ENCODE data around the gene FOXP3. TPM values are rescaled to one million over a fixed set of nuclear protein-coding genes. Genes with fewer than 3 reads are reported as not detected.

The FOXP3 gene
- total RNA-seq, 1 experiment from 2014 or later: 0.15 TPM

DNA sequence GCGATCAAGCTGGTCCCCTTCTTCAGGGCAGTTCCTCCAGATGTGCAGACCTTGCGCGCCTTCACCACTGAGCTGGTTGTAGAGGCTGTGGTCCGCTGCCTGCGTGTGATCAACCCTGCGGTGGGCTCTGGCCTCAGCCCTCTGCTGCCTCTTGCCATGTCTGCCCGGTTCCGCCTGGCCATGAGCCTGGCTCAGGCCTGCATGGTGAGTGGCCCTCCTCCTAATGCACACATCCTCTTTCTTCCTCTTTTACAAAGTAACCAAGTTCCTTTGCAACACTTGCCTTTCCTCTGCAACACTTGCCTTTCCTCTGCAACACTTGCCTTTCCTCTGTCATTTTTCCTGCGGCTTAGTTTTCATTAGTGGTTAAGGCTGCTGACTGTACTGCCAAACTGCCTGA lies 27.4 kb downstream of the FOXP3 start:
- Histone ChIP-seq H3K27ac (ENCODE audit: low read depth, low read length) (no peak overlapping the region), H3K79me2 (ENCODE audit: insufficient read depth, low read length) (no peaks in the 10 kb centered on the region), H3K9me2 (ENCODE audit: insufficient read depth) (no peaks in the 10 kb centered on the region), H3K9me3 (ENCODE audit: control insufficient read depth in 1 of 2, insufficient read depth in 1 of 2, low read depth in 1 of 2, low read length in 2 of 2) (no peaks in the 10 kb centered on the region), H2AFZ (ENCODE audit: low read depth, low read length, poor library complexity, severe bottlenecking) (no peak overlapping the region), H3K27me3 (ENCODE audit: insufficient read depth, low read length) (no peaks in the 10 kb centered on the region), H3K4me3 (replicated peaks in 1 of 2; ENCODE audit: low read depth in 1 of 2, low read length in 2 of 2) (no peak overlapping the region), H3K36me3 (ENCODE audit: control insufficient read depth in 1 of 2, insufficient read depth in 2 of 2, low read length in 2 of 2) (no peaks in the 10 kb centered on the region), H4K20me1 (ENCODE audit: insufficient read depth) (no peaks in the 10 kb centered on the region), H3K4me1 (ENCODE audit: control insufficient read depth in 1 of 2, insufficient read depth in 2 of 2, low read length in 2 of 2) (no peaks in the 10 kb centered on the region), H3K4me2 (ENCODE audit: low read length) (no peak overlapping the region), H3K9ac (ENCODE audit: low read length) (no peak overlapping the region)
- ATAC-seq (no peak), DNase-seq (ENCODE audit: low read depth, low spot score) (no peak)
- ChIA-PET CTCF (no interaction called here), POLR2A (no interaction called here), RAD21 (ENCODE audit: low non-redundant PET in 1 of 2, low total read pairs in 2 of 2, uncharacterized antibody in 2 of 2, unreplicated experiment in 2 of 2) (no interaction called here)
- BruUV-seq (replicated peaks): no TSS peak
- TF ChIP-seq CEBPB (IDR thresholded peaks at IDR 0.05; ENCODE audit: low read depth) (no peak), ELF1 (IDR thresholded peaks at IDR 0.05; ENCODE audit: borderline replicate concordance, low read depth) (no peak), POLR2A (IDR thresholded peaks at IDR 0.05; ENCODE audit: borderline replicate concordance, extremely low read depth, insufficient read depth, insufficient read length) (no peak), RAD21 (IDR thresholded peaks at IDR 0.05; ENCODE audit: low read depth) (no peak), ATF3 (IDR thresholded peaks at IDR 0.05) (no peak), EZH2 (IDR thresholded peaks at IDR 0.05) (no peak), JUND (IDR thresholded peaks at IDR 0.05) (no peak), SP1 (IDR thresholded peaks at IDR 0.05; ENCODE audit: low read depth) (no peak), ZNF274 (IDR thresholded peaks at IDR 0.05; ENCODE audit: low read depth, low read length) (no peak), MAX (IDR thresholded peaks at IDR 0.05) (no peak), FOSL1 (IDR thresholded peaks at IDR 0.05; ENCODE audit: low read depth) (no peak), YY1 (IDR thresholded peaks at IDR 0.05; ENCODE audit: extremely low read depth, insufficient replicate concordance, low read depth, low read length) (no peak), ZFX (IDR thresholded peaks at IDR 0.05) (no peak), POLR2AphosphoS5 (IDR thresholded peaks at IDR 0.05; ENCODE audit: low read depth, low read length) (no peak)
- TF ChIP-seq, protein P1, sequence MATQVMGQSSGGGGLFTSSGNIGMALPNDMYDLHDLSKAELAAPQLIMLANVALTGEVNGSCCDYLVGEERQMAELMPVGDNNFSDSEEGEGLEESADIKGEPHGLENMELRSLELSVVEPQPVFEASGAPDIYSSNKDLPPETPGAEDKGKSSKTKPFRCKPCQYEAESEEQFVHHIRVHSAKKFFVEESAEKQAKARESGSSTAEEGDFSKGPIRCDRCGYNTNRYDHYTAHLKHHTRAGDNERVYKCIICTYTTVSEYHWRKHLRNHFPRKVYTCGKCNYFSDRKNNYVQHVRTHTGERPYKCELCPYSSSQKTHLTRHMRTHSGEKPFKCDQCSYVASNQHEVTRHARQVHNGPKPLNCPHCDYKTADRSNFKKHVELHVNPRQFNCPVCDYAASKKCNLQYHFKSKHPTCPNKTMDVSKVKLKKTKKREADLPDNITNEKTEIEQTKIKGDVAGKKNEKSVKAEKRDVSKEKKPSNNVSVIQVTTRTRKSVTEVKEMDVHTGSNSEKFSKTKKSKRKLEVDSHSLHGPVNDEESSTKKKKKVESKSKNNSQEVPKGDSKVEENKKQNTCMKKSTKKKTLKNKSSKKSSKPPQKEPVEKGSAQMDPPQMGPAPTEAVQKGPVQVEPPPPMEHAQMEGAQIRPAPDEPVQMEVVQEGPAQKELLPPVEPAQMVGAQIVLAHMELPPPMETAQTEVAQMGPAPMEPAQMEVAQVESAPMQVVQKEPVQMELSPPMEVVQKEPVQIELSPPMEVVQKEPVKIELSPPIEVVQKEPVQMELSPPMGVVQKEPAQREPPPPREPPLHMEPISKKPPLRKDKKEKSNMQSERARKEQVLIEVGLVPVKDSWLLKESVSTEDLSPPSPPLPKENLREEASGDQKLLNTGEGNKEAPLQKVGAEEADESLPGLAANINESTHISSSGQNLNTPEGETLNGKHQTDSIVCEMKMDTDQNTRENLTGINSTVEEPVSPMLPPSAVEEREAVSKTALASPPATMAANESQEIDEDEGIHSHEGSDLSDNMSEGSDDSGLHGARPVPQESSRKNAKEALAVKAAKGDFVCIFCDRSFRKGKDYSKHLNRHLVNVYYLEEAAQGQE (IDR thresholded peaks at IDR 0.05; ENCODE audit: low read depth): no peak
- TF ChIP-seq, protein P2, sequence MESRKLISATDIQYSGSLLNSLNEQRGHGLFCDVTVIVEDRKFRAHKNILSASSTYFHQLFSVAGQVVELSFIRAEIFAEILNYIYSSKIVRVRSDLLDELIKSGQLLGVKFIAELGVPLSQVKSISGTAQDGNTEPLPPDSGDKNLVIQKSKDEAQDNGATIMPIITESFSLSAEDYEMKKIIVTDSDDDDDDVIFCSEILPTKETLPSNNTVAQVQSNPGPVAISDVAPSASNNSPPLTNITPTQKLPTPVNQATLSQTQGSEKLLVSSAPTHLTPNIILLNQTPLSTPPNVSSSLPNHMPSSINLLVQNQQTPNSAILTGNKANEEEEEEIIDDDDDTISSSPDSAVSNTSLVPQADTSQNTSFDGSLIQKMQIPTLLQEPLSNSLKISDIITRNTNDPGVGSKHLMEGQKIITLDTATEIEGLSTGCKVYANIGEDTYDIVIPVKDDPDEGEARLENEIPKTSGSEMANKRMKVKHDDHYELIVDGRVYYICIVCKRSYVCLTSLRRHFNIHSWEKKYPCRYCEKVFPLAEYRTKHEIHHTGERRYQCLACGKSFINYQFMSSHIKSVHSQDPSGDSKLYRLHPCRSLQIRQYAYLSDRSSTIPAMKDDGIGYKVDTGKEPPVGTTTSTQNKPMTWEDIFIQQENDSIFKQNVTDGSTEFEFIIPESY (IDR thresholded peaks at IDR 0.05; ENCODE audit: extremely low read depth, insufficient replicate concordance, low read length): no peak
- intact Hi-C loops (cut with micrococcal nuclease): no loop called here

All from HCT116 (cell line).